Lung (tissue), 12 donors: ENCODE results near the gene FMN1. TPM values are rescaled to one million over a fixed set of nuclear protein-coding genes. Genes with fewer than 3 reads are reported as not detected.

Experiments
- ATAC-seq: fragments of 200-7000 bp; cut with Tn5 transposase; one replicate; pipeline ENCODE4 v1.9.1; 2020; ENCODE audit warnings: moderate number of reproducible peaks; ENCODE audit not compliant: insufficient read depth, low FRiP score
- DNase-seq, 3 donors: peaks; one replicate each; pipeline ENCODE4 v3.0.0-alpha.2; 2013 to 2017
- H3K27ac ChIP-seq, 2 donors: one replicate each; pipeline ENCODE4 v1.5.1; 2013; ENCODE audit warnings: mild to moderate bottlenecking in 2 of 2, moderate library complexity in 2 of 2, control low read depth in 1 of 2, inconsistent platforms in 1 of 2, low read depth in 1 of 2, low read length in 1 of 2
- H3K27me3 ChIP-seq, 3 donors: one replicate each; pipeline ENCODE4 v1.5.1; 2013; ENCODE audit warnings: low read length in 2 of 3; ENCODE audit not compliant: control insufficient read depth in 3 of 3, insufficient read depth in 3 of 3
- H3K36me3 ChIP-seq, 4 donors: one replicate each; pipeline ENCODE4 v1.5.1; 2013; ENCODE audit warnings: low read length in 4 of 4, mild to moderate bottlenecking in 1 of 4, moderate library complexity in 1 of 4; ENCODE audit not compliant: control insufficient read depth in 4 of 4, insufficient read depth in 4 of 4
- H3K4me1 ChIP-seq, 5 donors: one replicate each; pipeline ENCODE4 v1.5.1; 2013; ENCODE audit warnings: low read length in 5 of 5, mild to moderate bottlenecking in 2 of 5, moderate library complexity in 1 of 5; ENCODE audit not compliant: control insufficient read depth in 5 of 5, insufficient read depth in 5 of 5
- H3K4me3 ChIP-seq: one replicate; pipeline ENCODE4 v1.5.1; 2013; ENCODE audit warnings: mild to moderate bottlenecking, control low read depth, moderate library complexity
- H3K9ac ChIP-seq, 2 donors: one replicate each; pipeline ENCODE4 v1.5.1; 2013; ENCODE audit warnings: low read length in 2 of 2, control low read depth in 1 of 2; ENCODE audit not compliant: insufficient read depth in 1 of 2
- H3K9me3 ChIP-seq, 4 donors: one replicate each; pipeline ENCODE4 v1.5.1; 2013; ENCODE audit warnings: low read length in 3 of 4, mild to moderate bottlenecking in 1 of 4, moderate library complexity in 1 of 4; ENCODE audit not compliant: control insufficient read depth in 4 of 4, insufficient read depth in 3 of 4
- WGBS, 2 donors: extraction: QIAGEN DNeasy Blood & Tissue Kit; methylation state at CpG; one replicate each; pipeline ENCODE4 v1.1.7; 2013; 5-methylcytosine and 5-hydroxymethylcytosine counted together
- polyA plus RNA-seq, 2 donors: library from polyadenylated mRNA; stranded (reverse); fragments of 200-250 nt; gene quantifications; one replicate each; pipeline ENCODE4 v1.2.1, GENCODE V29; 2013
- total RNA-seq, 2 donors: library from RNA; depleted of rRNA in 1 of 2; stranded (reverse); fragments of >200 nt in 1 of 2; gene quantifications; one replicate each; pipeline ENCODE4 v1.2.1, GENCODE V29; 2014 to 2021
- TF ChIP-seq, protein P1 (sequence below): IDR thresholded peaks from 2 replicates; pipeline ENCODE4 v1.5.1; 2012; ENCODE audit warnings: mild to moderate bottlenecking; ENCODE audit errors: control extremely low read depth, extremely low read depth
- donor health status: control.
- donor health status: control.
- donor health status: Bipolar disorder and iron deficiency.
- donor health status: healthy.
- donor health status: DM: yes; HTN: yes; CAD: no.

FMN1 gene
- total and polyA plus RNA-seq, 4 donors, result 4.6 to 45.2 (median 15.7) TPM

DNA sequence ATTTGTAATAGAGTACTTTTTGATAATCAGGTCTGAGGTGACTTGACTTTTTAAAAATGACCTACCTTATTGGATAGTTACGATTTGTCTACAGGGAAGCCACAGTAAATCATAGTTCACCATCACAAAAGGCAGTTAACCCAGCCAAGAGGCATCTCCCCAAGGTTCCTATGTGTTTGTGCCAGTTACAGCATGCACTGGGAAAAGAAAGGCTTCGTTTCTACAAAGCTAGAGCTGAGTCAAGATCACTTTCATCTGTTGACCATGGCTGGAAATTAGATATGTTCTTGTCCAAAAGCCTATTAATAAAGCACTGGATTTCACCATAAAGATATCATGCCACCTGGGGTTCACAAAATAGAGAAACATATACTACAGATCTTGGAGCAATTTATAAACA, 336.8 kb downstream of the FMN1 start:
- no peak overlapping the region for H3K4me3 ChIP-seq
- WGBS, 2 donors, result 80 to 88% methylated on average over 2 of the region's 2 CpGs
- ATAC-seq (no peak), DNase-seq (no peak)
- TF ChIP-seq, protein P1, sequence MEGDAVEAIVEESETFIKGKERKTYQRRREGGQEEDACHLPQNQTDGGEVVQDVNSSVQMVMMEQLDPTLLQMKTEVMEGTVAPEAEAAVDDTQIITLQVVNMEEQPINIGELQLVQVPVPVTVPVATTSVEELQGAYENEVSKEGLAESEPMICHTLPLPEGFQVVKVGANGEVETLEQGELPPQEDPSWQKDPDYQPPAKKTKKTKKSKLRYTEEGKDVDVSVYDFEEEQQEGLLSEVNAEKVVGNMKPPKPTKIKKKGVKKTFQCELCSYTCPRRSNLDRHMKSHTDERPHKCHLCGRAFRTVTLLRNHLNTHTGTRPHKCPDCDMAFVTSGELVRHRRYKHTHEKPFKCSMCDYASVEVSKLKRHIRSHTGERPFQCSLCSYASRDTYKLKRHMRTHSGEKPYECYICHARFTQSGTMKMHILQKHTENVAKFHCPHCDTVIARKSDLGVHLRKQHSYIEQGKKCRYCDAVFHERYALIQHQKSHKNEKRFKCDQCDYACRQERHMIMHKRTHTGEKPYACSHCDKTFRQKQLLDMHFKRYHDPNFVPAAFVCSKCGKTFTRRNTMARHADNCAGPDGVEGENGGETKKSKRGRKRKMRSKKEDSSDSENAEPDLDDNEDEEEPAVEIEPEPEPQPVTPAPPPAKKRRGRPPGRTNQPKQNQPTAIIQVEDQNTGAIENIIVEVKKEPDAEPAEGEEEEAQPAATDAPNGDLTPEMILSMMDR, result no peak
- no peaks in the 10 kb centered on the region for H3K27me3 ChIP-seq
- H3K9me3 ChIP-seq, result no peaks in the 10 kb centered on the region
- no peak overlapping the region for H3K9ac ChIP-seq
- H3K36me3 ChIP-seq, result no peaks in the 10 kb centered on the region
- H3K4me1 ChIP-seq, result peaks cover 0 to 12% (median 0%) of the 10 kb centered on the region in 5 donors
- H3K27ac ChIP-seq, result no peak overlapping the region

DNA sequence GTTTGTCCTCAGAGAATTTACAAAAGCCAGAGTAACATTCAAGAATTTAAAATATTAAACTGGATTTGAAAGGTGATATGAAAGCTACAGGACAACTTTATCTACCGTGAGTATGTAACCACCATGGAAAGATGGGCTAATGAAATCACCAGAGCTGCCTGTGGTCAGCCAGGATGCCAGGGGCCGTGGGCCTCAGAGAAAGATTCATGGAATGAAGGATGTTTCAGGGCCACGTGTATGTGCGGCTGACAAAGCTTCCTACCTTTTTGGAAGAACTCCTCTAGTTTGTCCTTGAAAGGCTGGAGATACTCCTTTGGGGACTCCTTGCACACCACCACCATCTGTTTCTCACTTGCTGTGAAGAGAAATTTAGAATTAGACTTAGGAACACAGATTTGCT, 337.8 kb downstream of the FMN1 start:
- Histone ChIP-seq H3K27me3 (no peaks in the 10 kb centered on the region), H3K36me3 (no peaks in the 10 kb centered on the region), H3K9me3 (no peaks in the 10 kb centered on the region), H3K4me3 (no peak overlapping the region), H3K9ac (no peak overlapping the region), H3K27ac (no peak overlapping the region), H3K4me1 (peaks cover 0 to 7% (median 0%) of the 10 kb centered on the region in 5 donors)
- 84 to 91% methylated on average over 4 of the region's 4 CpGs for WGBS, 2 donors
- ATAC-seq (no peak), DNase-seq (no peak)
- TF ChIP-seq, protein P1, result no peak

DNA sequence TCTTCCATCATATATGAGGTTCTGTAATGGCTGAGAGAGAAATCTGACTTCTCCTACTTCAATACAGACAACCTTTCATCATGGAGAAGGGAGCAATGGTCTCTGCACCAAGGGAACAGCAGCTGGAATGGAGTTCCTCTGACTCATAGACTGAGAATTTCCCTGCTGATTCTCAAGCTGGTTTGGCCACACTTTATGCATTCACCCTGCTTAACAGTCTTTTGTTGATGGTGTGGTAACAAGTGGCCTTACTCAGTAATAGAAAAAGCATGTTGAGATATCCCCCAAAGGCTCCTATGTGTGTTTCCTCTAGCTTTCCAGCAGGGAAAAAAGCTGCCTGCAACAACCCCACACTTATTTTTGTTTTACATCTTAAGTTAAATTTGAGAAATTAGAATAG, 338.6 kb downstream of the FMN1 start:
- DNase-seq, result no peak
- Histone ChIP-seq H3K4me1 (no peaks in the 10 kb centered on the region), H3K4me3 (no peak overlapping the region), H3K27ac (no peak overlapping the region), H3K27me3 (no peaks in the 10 kb centered on the region), H3K9me3 (no peaks in the 10 kb centered on the region), H3K36me3 (no peaks in the 10 kb centered on the region), H3K9ac (no peak overlapping the region)
- peak; percentile 84 for ATAC-seq
- TF ChIP-seq, protein P1, result no peak

DNA sequence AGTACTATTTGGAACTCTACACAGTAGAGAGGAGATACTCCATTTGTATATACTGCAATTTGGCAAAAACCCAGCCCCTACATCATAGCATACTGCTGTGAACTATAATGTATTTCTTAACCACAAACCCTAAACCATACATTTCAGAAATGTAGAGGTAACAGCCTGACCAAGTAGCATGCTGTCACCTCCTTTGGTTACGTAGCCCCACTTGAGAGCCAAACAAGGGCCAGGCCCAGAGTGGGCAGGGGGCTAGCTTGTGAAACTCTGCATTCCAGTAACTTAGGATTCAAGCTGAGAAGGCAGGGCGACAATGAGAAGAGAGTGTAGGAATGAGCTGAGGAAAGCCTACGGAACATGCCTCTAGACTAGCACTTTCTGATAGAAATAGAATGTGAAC, 340.9 kb downstream of the FMN1 start:
- TF ChIP-seq, protein P1, result no peak
- Histone ChIP-seq H3K36me3 (no peaks in the 10 kb centered on the region), H3K4me3 (no peak overlapping the region), H3K9me3 (no peaks in the 10 kb centered on the region), H3K9ac (no peak overlapping the region), H3K27me3 (no peaks in the 10 kb centered on the region), H3K4me1 (no peaks in the 10 kb centered on the region), H3K27ac (no peak overlapping the region)
- 95 to 96% methylated on average over 3 of the region's 3 CpGs for WGBS, 2 donors
- DNase-seq, result no peak
- no peak for ATAC-seq
